T-helper 2 cell (primary cell): ENCODE data around the gene SLC2A11.
A peak's percentile ranks its signal among the peaks of the same experiment; 100 is the strongest.

Source experiments
- DNase-seq, 5 experiments: peaks; one replicate each; pipeline versions ENCODE4 v3.0.0 to v3.0.0-alpha.2; 2012 to 2022

Gene SLC2A11

DNA sequence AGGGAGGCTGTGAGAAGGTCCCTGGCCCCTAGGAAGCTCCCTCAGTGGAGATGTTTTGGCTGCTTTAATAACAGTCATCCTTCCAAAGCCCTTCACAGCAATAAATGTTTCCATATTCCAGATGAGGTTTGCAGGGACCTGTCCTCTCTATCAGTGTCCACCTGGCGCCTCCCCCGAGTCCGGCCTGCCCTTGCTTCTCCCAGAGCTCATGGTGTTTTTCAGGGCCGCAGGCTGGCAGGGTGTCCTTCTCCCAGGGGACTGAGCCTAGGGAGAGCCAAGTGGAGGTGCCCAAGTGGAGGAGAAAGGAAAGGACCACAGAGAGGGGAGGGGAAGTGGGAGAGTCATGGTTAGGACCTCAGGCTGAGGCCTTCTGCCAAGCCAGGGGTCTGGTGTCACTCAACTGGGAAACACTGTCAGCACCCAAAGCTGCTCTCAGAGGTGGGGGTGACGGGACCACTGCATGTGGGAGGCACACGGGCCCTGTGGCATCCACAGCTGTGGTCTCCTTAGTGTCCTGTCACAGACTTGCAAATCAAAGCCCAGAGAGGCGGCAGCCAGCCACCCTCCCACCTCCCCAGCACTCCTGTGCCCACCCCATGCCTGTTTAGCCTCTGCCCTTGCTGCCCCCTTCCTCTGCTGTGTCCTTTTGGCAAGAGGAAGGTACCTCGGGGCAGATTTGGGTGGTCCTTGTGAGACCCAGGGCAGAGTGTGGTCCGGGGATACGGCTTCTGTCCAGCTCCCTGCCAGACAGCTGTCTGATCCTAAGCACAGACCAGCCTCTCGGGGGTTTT, 25.3 kb upstream of the SLC2A11 start:
- DNase-seq, result no peak

DNA sequence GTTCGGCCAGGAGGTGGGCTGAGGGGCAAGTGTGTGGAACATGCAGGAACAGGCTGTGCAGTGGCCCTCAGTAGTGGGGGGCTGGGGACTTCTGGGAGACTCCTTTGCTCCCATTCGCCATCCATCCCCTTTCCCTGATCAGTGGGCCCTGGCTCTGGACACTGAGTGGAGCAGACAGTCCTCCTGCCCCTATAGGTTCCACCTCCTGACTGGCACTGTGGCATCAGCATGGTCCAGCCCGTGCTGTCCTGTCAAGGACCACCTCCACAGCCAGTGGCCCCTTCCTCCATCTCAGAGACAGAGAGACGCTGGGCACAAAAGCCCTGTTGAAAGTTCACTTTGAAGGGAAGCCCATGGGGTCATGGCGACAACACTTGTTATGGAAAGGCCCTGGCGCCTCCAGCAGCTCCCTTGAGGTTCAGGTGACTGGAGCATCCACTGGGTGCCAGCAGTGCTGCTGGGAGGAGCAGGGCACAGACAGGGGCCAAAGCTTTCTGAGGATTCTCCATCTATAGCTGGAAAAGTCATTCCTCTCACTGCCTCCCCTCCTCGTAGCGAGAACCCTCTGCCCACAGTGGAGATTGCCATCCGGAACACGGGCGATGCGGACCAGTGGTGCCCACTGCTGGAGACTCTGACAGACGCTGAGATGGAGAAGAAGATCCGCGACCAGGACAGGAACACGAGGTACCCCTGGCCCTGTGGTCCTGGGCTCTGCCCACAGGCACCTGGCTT, 24.5 kb upstream of the SLC2A11 start:
- no peak for DNase-seq

DNA sequence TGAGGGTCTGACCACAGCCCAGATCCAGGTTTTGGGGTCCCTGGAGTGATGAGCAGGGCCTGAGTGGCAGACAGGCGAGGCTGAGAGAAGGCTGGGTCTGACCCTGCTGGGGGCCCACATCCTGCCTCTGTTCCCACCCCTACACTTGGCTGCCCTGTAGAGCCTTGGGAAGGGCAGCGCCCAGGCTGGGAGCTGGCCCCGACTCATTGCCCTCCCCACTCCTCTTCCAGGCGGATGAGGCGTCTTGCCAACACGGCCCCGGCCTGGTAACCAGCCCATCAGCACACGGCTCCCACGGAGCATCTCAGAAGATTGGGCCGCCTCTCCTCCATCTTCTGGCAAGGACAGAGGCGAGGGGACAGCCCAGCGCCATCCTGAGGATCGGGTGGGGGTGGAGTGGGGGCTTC, 23.8 kb upstream of the SLC2A11 start:
- no peak for DNase-seq

DNA sequence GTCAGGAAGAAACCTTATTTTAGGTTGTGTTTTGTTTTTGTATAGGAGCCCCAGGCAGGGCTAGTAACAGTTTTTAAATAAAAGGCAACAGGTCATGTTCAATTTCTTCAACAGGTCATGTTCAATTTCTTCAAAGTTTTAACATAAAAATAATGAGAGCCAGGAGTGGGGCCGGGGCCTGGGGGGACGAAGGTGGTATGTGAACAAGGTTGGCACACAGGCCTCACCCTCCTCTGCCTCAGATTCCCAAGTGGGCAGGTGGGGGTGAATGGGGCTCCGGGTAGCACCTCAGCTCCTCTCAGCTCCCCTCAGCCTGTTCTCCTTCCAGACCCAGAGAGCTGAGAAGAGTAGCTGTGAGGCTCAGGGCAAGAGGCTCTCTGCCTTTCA, 23.3 kb upstream of the SLC2A11 start:
- DNase-seq, result no peak

DNA sequence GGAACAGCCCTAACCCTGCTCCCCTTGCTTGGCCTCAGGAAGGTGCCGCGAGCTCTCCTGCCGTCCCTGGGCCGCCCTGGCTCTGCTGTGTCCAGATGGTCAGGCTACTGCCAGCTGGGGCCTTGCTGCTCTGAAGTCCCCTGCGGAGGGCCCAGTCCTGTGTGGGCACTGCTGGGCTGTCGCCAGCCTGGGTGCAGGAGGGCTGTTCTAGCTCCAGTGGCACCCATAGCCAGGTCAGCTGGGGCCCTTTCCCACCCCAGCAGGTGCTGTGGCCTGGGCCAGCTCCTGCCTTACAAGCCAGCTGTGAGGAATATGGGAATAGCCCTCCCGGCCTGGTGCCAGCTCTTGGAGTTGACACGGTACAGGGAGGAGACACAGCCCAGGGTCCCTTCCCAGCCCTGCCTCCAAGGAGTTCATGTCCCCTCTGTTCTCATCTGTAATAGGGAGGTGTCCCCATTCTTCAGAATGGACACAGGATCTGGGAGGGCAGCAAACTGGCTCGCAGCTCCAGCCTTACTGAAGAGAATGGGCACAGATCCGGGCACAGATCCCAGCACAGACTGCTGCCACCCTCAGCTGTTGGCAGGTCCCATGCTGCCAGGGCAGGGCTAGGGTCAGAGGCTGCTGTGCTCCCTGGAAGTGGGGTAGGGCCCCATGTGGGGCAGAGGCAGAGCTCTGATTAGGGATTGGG, 22.7 kb upstream of the SLC2A11 start:
- no peak for DNase-seq

DNA sequence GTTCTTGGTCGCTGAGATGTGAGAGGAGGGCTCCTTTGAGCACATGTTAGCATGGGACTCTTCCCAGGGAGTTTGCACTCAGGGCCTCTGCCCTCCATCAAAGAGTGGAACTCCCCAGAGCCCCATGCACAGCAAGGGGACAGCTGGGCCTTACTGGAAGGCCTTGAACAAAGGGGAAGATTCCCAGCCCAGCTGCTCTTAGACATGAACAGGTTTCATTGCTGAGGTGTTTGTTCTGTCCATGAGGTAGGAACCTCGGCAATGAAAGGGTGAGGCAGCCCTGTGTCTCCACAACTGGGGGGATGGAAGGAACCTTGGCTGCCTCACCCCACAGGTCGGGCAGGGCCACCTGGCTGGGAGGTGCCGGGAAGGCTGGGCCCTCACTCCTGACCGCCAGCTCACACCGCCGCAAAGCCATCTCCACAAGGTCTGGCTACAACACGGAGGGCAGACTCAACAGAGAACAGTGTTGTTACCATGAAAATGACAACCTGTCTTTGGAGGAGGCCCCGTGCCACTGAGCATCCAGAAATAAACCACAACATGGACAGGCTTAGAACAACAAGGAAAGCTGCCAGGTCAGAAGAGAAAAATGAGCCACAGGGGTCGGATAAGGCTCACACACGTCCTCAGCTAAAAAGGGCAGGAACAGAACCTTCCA, 22.1 kb upstream of the SLC2A11 start:
- no peak for DNase-seq

DNA sequence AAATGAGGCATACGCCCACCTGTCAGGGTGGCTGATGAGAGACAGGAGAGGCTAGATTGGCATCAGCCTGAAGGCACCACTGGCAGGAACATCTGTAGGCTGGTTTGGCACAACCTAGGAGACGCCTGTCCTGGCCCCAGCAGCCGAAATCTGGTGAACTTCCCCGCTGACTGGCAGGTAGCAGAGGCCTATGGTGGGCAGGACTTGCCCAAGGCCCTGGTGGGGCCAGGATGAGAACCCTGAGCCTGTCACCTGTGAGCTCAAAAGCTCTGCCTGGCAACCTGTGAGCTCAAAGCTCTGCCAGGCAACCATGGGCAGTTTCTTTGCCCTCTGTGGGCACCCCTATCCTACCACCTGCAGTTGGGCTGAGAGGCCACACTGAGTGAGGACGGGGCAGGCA, 21.4 kb upstream of the SLC2A11 start:
- DNase-seq, result no peak

DNA sequence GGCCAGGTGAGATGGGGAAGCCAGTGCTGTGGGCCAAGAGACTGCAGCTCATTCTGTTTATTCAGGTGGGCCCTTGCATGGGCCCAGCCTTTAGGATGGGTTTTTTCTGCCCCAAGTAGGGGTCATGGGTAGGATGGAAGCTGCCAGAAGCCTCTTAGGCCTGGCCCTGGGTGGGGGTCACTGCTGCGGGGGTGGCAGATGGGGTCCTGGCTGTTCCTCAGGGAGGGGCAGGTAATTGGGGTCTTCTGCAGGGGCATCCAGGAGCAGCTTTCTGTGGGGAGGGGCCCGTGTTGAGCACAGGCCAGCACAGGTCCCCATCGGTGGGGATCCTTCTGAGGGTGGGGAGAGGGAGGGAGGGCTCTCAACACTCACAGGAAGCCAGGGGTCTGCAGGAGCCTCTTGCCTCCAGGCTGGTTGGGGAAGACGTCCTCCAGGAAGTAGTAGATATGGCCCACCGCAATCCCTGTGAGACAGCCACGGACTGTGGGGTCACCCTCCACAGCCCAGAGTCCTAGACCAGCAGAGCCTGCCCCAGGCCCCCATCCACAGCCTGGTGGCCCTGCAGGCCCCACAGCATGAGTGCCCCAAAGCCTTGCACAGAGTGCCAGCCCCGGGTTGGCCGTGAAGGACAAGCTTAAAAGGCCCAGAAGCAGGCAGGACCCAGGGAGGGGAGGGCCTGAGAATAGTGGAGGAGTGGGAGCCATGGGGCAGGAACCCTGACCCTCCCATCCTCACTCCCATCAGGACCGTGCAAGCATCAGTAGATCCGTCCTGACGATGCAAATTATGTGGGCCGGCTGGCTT, 20.8 kb upstream of the SLC2A11 start:
- DNase-seq, result no peak

DNA sequence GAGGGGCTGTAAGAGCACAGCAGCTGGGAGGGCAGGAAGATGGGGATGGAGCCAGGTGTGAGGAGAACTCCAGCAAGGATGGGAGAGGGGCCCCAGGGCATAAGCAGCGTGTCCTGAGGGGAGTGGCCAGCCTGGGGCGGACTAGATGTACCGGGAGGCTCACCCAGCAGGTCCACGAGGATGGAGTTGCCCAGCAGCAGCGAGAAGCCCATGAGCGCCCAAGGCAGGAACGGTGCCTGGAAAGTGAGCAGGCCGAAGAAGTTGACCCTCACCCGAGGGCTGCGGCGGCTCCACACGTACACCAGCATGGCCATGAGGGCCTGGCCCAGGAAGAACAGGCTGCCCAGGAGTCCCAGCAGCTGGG, 20.2 kb upstream of the SLC2A11 start:
- no peak for DNase-seq

DNA sequence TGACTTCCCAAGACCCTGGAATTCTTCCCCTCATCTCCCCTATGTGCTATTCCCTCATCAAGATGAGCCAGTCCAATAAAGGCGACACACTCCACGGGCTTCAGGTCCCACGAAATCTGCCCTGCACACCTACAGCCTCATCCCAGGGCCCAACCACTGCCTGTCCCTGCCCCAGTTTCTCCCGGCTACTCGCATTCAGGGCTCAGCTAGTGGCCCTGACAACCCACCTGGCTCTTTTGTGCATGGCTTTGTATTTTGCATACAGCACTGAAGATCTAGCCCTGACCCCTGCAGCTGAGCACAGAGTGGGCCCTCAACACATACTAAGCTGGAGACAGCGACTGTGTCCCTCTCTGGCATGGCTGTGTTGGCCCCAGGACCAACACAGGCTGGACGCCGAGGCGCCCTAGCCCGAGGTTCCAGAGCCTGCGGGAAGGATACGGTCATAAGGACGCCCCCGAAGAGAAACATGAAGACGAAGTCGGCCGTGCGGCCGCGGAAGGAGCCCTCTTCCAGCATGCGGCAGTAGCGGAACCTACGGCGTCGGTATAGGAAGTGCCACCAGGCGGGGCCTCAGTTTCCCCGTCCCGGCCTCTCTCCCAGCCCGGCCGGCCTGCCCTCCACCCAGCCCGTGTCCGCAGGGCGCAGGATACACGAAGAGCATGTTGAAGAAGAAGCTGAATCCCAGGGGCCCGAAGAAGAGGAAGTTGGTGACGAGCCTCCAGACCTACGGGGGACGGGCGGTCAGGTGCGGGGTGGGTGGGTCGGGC, 19.6 kb upstream of the SLC2A11 start:
- no peak for DNase-seq

DNA sequence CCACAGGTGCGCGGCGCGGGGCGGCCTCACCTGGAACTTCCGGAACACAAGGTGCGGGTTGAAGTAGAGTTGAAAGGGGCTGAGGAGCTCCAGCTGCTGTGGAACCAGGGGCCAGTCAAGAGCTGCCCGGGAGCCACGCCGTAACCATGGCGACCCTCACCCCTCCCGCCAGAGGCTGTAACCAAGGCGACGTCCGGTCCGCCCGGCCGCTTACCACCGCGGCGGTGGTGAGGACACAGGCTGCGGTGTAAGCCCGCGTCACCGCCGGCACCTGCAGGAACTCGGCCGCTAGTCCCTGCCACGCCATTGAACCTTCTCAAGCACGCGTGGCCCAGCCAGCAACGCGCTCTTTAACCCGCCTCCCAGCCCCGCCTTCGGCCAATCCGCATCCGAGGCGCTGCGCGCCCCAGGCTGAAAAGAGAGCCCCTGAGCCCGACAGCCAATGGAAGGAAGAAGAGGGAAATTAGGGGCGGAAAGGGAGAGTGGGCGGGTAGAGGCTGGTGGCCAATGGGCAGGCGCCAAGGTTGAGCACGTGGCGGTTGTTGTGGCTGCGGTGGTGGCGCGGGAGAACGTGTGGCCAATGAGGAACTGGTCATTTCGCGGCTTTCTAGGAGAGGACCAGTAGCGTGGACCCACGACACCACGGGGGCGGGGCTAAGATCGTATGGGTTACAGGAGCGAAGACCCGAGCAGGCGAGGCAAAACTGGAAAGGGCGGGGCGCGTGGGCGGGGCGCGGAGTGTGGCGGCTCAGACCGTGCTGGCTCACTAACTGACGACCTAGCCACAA, 18.8 kb upstream of the SLC2A11 start, which contains the start of gene DERL3:
DERL3 (minus strand) TSS at position 326 of the 788 bp plus-strand sequence; CDS start at position 307, 19 bp downstream.
- DNase-seq, result peak; percentile 84 to 100 (median 94)

DNA sequence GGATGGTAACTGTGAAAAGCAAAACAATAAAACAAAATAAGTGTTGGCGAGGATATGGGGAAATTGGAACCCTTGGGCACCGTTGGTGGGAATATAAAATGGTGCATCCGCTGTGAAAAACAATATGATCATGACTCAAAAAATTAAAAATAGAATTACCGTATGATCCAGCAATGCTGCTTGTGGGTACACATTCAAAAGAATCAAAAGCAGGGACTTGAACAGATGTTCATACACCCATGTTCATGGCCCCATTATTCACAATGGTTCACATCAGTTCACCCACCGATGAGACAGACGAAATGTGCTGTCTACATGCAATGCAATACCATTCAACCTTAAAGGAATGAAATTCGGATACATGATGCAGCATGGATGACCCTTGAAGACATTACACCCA, 17.6 kb upstream of the SLC2A11 start:
- no peak for DNase-seq

DNA sequence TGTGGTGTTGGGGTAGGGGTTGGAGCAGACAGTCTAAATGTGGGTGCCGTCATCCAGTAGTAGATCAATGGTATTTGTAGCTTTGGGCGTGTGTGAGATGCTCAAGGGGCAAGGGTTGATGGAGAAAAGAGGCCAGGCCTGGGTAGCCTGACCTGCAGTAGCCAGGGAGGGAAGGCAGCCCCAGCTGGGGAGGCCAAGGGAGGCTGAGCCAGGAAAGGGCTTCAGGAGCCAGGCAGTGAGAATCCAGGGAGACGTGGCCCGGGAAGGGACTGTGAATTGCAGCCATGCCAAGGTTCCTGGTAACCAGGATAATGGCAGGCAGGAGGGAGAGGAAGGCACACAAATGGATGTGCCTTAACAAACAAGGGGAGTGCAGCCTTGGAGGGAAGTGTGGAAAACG, 16.4 kb upstream of the SLC2A11 start:
- DNase-seq, result no peak

DNA sequence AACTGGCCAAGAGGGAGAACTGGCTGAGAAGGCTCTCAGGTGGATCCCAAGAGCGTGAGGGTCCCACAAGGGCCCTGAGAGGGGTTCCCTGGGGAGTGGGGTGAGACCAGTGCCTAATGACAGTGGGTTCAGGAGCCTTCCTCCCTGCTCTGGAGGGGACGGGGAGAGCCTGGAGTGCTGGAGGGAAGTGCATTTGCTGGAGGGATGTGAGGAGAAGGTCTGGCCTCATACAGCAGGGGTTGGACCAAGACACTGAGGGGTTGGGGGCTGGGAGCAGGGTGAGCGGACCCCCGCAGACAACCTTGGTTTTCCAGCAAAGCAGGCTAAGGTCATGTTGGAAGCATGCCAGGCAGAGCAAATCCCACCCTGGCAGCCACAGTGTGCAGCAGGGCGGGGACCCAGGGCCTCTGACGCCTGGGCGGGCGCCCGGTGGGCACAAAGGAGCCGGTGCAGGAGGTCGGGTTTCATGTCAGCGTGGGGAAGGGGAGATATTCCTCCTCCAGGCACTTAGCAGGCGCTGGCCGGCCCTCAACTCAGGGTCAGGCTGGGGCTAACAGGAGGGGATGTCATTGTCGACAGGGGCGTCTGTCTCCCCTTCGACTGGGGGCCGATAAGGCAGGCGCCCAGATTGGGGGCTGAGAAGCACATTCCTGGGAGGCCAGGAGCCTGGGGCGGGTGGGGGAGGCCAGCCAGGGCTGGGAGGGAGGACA, 15.8 kb upstream of the SLC2A11 start:
- DNase-seq, result no peak

DNA sequence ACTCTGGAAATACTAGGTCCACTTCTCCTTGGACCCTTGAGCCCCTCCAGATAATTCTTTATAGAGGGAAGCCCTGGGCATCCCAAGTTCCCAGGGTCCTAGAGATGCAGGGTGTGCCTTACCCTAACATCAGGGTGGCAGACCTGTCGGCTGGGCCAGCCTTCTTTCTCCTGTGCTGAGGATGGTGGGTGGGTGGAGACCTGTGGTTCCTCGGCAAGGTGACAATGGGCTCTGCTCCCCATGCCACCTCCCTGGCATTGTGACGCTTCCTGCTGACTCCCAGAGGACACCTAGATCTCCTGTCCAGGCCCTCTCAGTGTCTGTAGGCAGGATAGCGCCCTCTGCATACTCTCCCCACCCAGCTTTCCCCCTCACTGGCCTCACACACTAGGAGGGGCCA, 15.1 kb upstream of the SLC2A11 start:
- DNase-seq, result no peak

DNA sequence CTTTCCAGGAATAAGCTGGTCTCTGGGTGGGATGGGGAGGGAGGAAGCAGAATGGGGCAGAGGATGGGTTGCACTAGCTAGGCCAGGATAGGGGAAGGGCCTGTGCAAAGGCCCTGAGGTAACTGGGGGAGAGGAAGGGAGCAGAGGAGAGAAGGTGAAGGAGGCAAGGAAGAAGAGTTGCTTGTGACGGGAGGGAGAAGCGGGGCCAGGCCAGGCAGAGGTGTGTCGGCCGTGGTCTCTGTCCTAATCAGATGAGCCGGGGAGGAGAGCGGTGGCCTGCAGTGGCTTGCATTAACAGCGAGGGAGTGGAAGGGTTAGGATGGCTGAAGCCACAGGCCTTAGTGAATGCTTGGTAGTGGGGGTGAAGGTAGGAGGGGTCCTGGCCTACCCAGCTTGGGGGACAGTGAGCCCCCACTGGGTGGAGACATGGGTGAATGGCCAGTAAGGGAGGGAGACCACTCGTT, 12.9 kb upstream of the SLC2A11 start:
- DNase-seq, result no peak

DNA sequence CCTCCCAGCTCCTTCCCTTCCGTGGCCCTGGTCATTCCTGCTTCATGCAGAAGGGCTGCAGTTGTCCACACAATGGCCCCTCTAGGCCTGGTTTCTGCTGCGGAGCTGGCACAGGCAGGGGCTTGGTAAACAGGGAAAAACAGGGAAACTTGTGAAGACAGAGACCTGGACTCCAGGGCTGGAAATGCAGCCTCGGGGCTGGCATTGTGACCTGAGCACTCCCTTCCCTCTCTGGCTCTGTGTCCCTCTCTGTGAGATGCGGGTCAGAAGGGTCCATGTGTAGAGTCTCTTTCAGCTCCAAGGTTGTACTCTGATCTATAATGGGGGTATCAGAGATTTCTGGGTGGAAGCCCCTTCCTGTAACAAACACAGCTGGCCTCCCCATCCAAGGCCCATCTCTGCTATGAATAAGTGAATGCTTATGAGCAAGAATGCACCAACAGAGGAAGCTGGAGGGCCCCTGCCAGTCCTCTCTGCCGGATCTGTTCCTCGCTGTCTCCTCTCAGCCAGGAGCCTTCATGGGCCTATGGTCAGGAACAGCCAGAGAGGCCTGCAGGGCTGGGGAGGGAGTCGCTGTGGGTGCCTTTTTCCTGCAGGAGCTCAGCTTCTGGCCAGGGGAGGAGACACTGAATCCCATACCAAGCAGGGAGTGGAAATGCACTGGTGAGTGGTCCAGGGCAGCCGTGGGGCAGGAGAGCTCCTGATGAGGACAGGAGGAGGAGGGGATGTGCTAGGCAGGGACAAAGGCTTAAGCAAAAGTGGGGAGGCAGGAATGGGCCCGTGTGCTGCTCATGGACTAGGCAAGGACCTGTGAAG, 12.2 kb upstream of the SLC2A11 start:
- DNase-seq, result no peak

DNA sequence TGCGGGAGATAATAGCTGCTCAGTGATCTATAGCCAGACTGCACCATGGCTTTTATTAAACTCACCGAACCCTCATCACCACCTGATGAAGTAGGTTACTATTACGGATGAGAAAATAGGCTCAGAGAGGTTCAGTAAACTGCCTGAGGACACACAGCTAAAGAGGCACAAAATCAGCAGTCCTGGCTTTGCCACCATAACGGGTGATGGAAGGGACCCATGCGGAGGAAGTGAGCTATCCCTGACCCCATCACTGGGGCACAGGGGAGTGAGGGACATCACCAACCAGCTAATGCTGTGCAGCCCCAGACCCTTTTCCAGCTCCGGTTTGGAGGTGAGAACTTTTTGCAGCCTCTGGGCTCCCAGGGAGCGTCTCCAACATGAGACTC, 11.6 kb upstream of the SLC2A11 start:
- no peak for DNase-seq
